GM18505 (cell line): Measurements from ENCODE around the gene TMEM273.

Experiments used
- ATAC-seq: cut with Tn5 transposase; IDR thresholded peaks from one replicate; pipeline ENCODE4 v1.9.1; 2021; ENCODE audit not compliant: unreplicated experiment
- POLR2A ChIP-seq: IDR thresholded peaks from 4 replicates; pipeline ENCODE4 v1.6.1; 2011; ENCODE audit warnings: borderline replicate concordance; ENCODE audit not compliant: insufficient read depth, insufficient read length; ENCODE audit errors: extremely low read depth

Gene TMEM273

GRCh38 chr10:49110684-49111319 is 77.4 kb downstream of the TMEM273 start:
- TF ChIP-seq POLR2A: no peak
- ATAC-seq: no peak

- TF ChIP-seq POLR2A: no peak
- ATAC-seq: no peak
These were observed 78.4 kb downstream of the TMEM273 start for GRCh38 chr10:49109669-49110340.

- no peak for TF ChIP-seq POLR2A
- no peak for ATAC-seq
These were observed 79.5 kb downstream of the TMEM273 start for GRCh38 chr10:49108656-49109055.

- ATAC-seq: no peak
- TF ChIP-seq POLR2A: no peak
These were observed 80.3 kb downstream of the TMEM273 start for GRCh38 chr10:49107887-49108267.

- TF ChIP-seq POLR2A: no peak
These were observed 80.9 kb downstream of the TMEM273 start for GRCh38 chr10:49107111-49107886.

GRCh38 chr10:49106451-49106850 is 81.7 kb downstream of the TMEM273 start:
- no peak for ATAC-seq
- TF ChIP-seq POLR2A: no peak

More at GRCh38 chr10:49107111-49107886, 80.9 kb downstream of the TMEM273 start:
- ATAC-seq: no peak

- ATAC-seq: no peak
- no peak for TF ChIP-seq POLR2A
These were observed 83.1 kb downstream of the TMEM273 start for GRCh38 chr10:49105076-49105475.
